Activated T-cell treated with anti-CD3 and anti-CD28 coated beads, Interleukin-2, amount 50 U/mL, for 4 hours (primary cell): Measurements from ENCODE around the gene MAGEB3. TPM values are rescaled to one million over a fixed set of nuclear protein-coding genes. Genes with fewer than 3 reads are reported as not detected.
"Not testable (repeated sequence)": the region's sequence is repeated elsewhere in the genome, so short reads cannot be mapped to it uniquely, and the experiment has no call there.

Experiments
- ATAC-seq, 2 donors: fragments of 200-7000 bp; cut with Tn5 transposase; one replicate each; pipeline ENCODE4 v1.10.0; 2021
- DNase-seq: peaks from one replicate; pipeline ENCODE4 v3.0.0-alpha.2; 2020
- H3K27me3 Mint-ChIP-seq: one replicate; pipeline ENCODE4 v1.8.0; 2021; ENCODE audit warnings: low read depth, mixed read lengths
- H3K36me3 Mint-ChIP-seq: one replicate; pipeline ENCODE4 v1.8.0; 2022; ENCODE audit warnings: mixed read lengths; ENCODE audit not compliant: insufficient read depth
- H3K4me1 Mint-ChIP-seq: one replicate; pipeline ENCODE4 v1.8.0; 2021; ENCODE audit warnings: low read depth, mixed read lengths
- H3K4me3 Mint-ChIP-seq: one replicate; pipeline ENCODE4 v1.8.0; 2021; ENCODE audit warnings: mild to moderate bottlenecking, moderate library complexity, mixed read lengths
- H3K9me3 Mint-ChIP-seq: one replicate; pipeline ENCODE4 v1.8.0; 2021; ENCODE audit warnings: mixed read lengths
- total RNA-seq, 3 donors: library from RNA; stranded (reverse); gene quantifications; one replicate each; pipeline ENCODE4 v1.2.1, GENCODE V29; 2021

Gene MAGEB3, protein sequence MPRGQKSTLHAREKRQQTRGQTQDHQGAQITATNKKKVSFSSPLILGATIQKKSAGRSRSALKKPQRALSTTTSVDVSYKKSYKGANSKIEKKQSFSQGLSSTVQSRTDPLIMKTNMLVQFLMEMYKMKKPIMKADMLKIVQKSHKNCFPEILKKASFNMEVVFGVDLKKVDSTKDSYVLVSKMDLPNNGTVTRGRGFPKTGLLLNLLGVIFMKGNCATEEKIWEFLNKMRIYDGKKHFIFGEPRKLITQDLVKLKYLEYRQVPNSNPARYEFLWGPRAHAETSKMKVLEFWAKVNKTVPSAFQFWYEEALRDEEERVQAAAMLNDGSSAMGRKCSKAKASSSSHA
- not detected for total RNA-seq

DNA sequence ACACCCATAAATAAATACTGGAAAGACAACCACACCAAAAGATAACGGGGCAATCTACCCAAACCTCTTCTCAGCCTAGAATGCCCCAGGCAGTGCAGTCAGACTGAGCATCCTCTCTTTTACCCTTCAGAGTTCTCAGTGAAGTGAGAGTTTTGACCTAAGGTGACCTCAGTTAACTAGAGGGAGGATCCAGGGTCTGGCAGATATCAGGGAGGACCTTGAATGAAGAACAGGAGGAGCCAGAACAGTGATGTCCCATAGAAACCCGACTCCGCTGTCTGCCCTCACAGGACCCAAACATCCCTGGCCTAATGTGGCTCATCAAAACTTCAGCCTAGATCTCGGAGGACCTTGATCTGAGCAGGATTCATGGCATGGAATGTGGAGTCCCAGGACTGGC is at the start of gene MAGEB3:
Gene MAGEB3, plus strand, starts transcription at position 263 of the 400 bp plus-strand sequence. CDS start 5,268 bp downstream, outside the sequence.
- no peak for DNase-seq
- H3K4me3 Mint-ChIP-seq = no peak within 1 kb of the TSS

DNA sequence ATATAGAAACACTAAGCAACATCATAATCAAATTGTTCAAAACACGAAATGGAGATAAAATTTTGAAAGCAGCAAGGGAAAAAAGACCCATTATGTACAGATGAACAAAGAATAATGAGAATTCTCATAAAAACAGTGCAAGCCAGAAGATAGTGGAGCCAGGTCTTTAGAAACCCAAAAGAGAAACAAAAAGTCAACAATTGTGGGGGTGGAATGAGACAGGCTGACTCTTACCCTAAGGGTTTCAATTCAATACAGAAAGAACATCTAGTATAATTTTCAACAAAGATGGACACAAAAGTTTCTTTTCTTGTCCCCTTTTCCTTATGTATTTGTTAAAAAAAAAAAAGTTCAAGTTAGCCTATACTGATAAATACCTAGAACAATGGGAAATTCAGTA is 49.1 kb upstream of the MAGEB3 start:
- no peaks in the 10 kb centered on the region for H3K27me3 Mint-ChIP-seq
- DNase-seq = no peak

More for the DNA sequence above, at the start of gene MAGEB3:
- no peaks in the 10 kb centered on the region for H3K4me1 Mint-ChIP-seq
- H3K27me3 Mint-ChIP-seq = no peaks in the 10 kb centered on the region
- no peak for ATAC-seq
- H3K36me3 Mint-ChIP-seq = no peaks in the 10 kb centered on the region
- no peaks in the 10 kb centered on the region for H3K9me3 Mint-ChIP-seq

DNA sequence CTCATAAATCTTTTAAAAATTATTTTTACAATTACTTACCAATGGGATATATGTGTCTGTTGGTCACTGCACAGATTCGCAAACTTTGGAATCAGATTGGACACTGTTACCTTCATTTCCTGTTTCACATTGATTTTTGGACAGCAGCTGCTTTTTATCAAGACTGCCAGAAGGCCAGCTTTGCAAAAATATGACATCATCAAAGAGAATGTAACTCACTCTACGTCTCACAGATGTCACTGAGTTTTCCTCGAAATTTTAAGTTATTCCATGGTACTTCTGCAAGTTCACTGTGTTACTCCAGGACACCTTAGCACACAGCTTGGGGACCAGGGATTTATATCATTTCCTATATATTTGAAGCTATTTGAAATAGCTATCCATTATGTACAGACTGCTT is 46.9 kb upstream of the MAGEB3 start:
- no peaks in the 10 kb centered on the region for H3K4me1 Mint-ChIP-seq
- no peak overlapping the region for H3K4me3 Mint-ChIP-seq
- no peaks in the 10 kb centered on the region for H3K27me3 Mint-ChIP-seq
- no peaks in the 10 kb centered on the region for H3K36me3 Mint-ChIP-seq
- no peaks in the 10 kb centered on the region for H3K9me3 Mint-ChIP-seq
- ATAC-seq = no peak
- DNase-seq = no peak

More for the DNA sequence above, 49.1 kb upstream of the MAGEB3 start:
- Mint-ChIP-seq H3K4me1 (no peaks in the 10 kb centered on the region), H3K4me3 (no peak overlapping the region), H3K9me3 (no peaks in the 10 kb centered on the region), H3K36me3 (no peaks in the 10 kb centered on the region)
- ATAC-seq = no peak

DNA sequence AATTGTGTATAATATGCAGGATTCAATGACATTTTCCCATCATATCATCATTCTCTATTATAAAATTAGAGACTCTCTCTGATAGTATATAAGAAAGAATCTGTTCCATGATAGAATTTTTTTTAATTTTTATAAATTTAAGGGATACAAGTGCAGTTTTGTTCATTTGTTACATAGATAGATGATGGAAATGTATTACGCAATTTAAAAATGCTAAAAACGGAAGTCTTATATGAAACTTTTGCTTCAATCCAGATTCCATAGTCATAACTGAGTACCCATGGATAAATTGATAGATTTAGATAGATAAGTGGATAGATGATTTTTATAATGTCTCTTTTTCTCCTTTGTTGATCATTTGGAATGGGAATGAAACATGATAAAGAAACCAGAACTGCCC is 40.0 kb upstream of the MAGEB3 start:
- Mint-ChIP-seq H3K4me1 (no peaks in the 10 kb centered on the region), H3K9me3 (no peaks in the 10 kb centered on the region), H3K4me3 (no peak overlapping the region), H3K27me3 (no peaks in the 10 kb centered on the region), H3K36me3 (no peaks in the 10 kb centered on the region)
- ATAC-seq = no peak
- DNase-seq = no peak

DNA sequence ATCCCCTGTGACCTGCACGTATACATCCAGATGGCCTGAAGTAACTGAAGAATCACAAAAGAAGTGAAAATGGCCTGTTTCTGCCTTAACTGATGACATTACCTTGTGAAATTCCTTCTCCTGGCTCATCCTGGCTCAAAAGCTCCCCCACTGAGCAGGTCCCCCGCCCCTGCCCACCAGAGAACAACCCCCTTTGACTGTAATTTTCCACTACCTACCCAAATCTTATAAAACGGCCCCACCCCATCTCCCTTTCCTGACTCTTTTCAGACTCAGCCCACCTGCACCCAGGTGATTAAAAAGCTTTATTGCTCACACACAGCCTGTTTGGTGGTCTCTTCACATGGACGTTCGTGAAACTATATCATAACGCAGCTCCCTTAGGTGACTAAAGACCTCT is 36.5 kb upstream of the MAGEB3 start:
- H3K27me3 Mint-ChIP-seq, DNase-seq, H3K36me3 Mint-ChIP-seq, H3K4me3 Mint-ChIP-seq, ATAC-seq, H3K9me3 Mint-ChIP-seq, H3K4me1 Mint-ChIP-seq: not testable (repeated sequence)

DNA sequence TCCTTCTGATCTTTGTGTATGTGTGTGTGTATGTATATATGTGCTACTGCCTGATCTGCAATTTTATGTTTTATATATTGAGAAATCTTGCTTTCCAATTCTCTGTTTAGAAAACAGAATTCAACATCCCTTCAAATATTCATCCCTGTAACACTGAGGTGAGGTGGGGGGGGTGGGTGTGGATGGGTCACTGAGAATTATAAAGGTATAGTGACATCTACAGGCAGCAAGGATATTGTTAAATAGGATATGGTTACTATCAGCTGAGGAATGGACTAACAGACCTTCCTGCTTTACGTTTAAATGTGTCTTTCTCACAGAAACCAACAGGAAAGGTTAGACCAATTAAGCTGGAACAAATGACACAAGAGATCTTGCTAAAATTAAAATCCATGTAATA is 34.1 kb upstream of the MAGEB3 start:
- Mint-ChIP-seq H3K4me1 (no peaks in the 10 kb centered on the region), H3K4me3 (no peak overlapping the region), H3K36me3 (no peaks in the 10 kb centered on the region), H3K9me3 (no peaks in the 10 kb centered on the region), H3K27me3 (no peaks in the 10 kb centered on the region)
- DNase-seq (no peak), ATAC-seq (no peak)

DNA sequence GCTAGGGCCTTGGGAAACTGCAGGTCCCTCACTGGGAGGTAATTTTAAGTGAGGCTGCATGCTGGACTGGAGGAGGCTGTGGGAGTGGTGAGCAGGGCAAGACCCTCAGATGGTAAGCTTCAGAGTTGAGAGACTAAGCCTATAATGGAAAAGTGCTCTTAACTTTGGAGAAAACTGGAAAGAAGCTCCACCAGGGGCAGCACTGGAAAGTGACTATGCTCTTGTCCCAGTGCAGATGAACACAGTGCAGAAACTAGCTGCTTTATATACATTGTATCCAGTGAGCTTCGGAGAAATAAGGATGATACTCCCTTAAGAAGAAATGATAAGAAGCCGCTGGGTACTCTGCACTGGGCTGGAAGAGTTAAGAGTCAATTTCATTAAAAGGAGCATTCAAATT is 18.3 kb upstream of the MAGEB3 start:
- Mint-ChIP-seq H3K4me1 (no peaks in the 10 kb centered on the region), H3K27me3 (no peaks in the 10 kb centered on the region)

DNA sequence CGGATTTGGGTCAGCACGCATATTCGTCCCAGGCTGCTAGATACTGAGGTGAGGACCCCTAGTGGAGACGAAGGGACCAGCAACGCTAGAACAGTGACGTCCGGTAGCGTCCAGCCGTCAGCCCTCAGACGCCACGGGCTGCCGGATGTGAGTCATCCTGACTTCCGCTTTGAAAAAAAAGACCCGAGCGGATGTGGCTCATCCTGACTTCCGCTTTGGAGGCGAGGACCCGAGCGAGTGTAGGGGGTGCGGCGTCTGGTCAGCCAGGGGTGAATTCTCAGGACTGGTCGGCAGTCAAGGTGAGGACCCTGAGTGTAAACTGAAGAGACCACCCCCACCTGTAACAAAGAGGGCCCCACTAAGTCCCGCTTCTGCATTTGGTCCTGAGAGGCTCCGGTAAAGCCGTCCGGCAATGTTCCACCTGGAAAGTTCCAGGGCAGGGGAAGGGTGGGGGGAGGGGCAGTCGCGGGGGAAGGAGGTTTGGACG is 15.1 kb upstream of the MAGEB3 start, which contains the start of gene MAGEB2:
Gene MAGEB2, plus strand, starts transcription at position 207 of the 487 bp plus-strand sequence. CDS start 3,018 bp downstream, outside the sequence.
- no peaks in the 10 kb centered on the region for H3K36me3 Mint-ChIP-seq
- H3K4me1 Mint-ChIP-seq = no peaks in the 10 kb centered on the region
- no peak for DNase-seq
- no peaks in the 10 kb centered on the region for H3K9me3 Mint-ChIP-seq
- H3K4me3 Mint-ChIP-seq = no peak within 1 kb of the TSS
- ATAC-seq = no peak
- H3K27me3 Mint-ChIP-seq = no peaks in the 10 kb centered on the region

More for the DNA sequence above, 18.3 kb upstream of the MAGEB3 start:
- no peak for ATAC-seq
- no peaks in the 10 kb centered on the region for H3K36me3 Mint-ChIP-seq
- no peak for DNase-seq
- no peak overlapping the region for H3K4me3 Mint-ChIP-seq
- no peaks in the 10 kb centered on the region for H3K9me3 Mint-ChIP-seq

DNA sequence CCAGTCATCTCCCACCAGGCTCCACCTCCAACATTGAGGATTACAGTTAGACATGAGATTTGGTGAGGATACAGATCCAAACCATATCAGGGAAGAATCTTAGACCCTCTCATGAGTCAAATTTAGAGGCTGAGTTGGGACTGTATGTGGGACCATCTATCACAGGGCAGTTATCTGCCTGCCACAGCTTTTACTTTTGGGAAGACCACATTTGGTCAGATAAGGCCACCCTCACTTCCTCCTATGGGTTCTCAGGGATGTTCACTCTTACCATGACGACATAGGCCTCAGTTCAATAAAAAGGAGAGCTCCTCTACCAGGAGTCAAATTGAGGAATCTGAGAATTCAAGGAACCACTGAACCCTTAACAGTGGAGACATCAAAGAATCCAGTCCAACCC is 13.0 kb upstream of the MAGEB3 start:
- H3K27me3 Mint-ChIP-seq = no peaks in the 10 kb centered on the region
- ATAC-seq (no peak), DNase-seq (no peak)
- no peaks in the 10 kb centered on the region for H3K4me1 Mint-ChIP-seq
- H3K9me3 Mint-ChIP-seq = no peaks in the 10 kb centered on the region
- H3K4me3 Mint-ChIP-seq = no peak overlapping the region
- H3K36me3 Mint-ChIP-seq = no peaks in the 10 kb centered on the region

DNA sequence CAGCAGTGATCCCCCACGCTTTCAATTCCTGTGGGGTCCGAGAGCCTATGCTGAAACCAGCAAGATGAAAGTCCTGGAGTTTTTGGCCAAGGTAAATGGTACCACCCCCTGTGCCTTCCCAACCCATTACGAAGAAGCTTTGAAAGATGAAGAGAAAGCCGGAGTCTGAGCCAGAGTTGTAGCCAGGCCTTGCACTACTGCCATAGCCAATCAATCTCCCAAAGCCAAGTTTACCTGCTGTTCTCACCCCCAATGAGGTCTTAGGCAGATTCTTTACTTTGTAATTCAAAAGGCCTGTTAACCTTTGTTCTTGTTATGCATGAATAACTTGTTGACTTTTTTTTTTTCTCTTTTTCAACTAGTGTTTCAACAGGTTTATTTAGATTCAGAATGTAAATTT is 11.1 kb upstream of the MAGEB3 start:
- ATAC-seq (no peak), DNase-seq (no peak)
- Mint-ChIP-seq H3K4me3 (no peak overlapping the region), H3K36me3 (no peaks in the 10 kb centered on the region), H3K9me3 (no peaks in the 10 kb centered on the region), H3K4me1 (no peaks in the 10 kb centered on the region), H3K27me3 (no peaks in the 10 kb centered on the region)

DNA sequence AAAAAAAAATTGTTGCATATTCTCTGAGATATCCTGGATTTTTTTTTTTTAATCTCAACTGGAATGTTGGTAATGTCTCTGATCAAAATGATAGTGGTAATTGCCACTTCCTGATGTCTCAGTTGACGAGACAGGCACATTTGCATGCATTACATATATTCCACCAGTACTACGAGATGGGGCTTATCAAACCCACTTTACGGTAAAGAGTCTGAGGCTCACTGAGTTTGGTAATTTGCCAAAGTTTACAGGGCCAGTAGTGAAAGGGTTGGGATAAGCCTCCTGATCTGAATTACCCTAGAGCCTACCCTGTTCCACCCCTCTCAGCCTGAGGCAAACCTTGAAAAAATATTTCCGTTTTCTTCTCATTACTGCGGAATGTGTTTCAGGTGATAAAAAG is 9.8 kb upstream of the MAGEB3 start:
- Mint-ChIP-seq H3K27me3 (no peaks in the 10 kb centered on the region), H3K9me3 (no peaks in the 10 kb centered on the region), H3K36me3 (no peaks in the 10 kb centered on the region), H3K4me3 (no peak overlapping the region), H3K4me1 (no peaks in the 10 kb centered on the region)
- no peak for ATAC-seq
- no peak for DNase-seq

DNA sequence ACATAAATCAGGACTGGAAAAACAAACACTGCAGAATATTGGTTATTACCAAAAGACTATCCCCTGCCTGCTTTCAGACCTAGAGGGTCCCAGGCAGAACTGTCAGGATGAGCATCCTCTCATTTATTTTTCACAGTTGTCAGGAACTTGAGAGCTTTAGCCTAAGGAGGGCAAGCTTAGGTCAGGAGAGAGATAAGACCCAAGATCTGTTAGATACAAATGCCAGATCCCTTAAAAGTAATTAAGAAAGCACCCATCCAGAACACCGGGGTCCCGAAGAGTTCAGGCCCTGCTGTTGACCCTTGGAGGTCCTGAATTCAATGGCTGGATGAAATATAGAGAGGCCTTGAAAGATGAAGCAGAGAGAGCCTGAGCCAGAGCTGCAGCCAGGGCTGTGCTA is 5.9 kb upstream of the MAGEB3 start:
- Mint-ChIP-seq H3K4me1 (no peaks in the 10 kb centered on the region), H3K36me3 (no peaks in the 10 kb centered on the region), H3K4me3 (no peak overlapping the region), H3K9me3 (no peaks in the 10 kb centered on the region), H3K27me3 (no peaks in the 10 kb centered on the region)
- ATAC-seq = no peak
- DNase-seq = no peak

DNA sequence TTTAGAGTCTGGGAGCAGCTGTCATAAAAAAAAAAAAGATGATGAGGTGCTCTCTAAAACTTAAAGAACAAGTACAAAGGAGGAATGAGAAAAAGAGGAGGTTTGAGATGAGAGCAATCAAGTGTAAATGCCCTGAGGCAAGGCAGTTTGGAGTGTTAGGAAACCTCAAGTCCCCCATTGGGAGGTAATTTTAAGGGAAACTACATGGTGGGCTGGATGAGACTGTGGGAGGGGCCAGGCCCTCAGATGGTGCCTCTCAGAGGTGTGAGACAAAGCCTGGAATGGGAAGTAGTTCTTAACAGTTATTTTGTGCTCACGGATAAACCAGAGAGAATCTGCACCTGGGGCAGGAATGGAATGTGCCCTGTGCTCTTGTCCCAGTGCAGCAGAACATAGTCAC is 1.9 kb upstream of the MAGEB3 start:
- Mint-ChIP-seq H3K27me3 (no peaks in the 10 kb centered on the region), H3K36me3 (no peaks in the 10 kb centered on the region), H3K4me3 (no peak overlapping the region), H3K9me3 (no peaks in the 10 kb centered on the region), H3K4me1 (no peaks in the 10 kb centered on the region)
- ATAC-seq = no peak
- DNase-seq = no peak

DNA sequence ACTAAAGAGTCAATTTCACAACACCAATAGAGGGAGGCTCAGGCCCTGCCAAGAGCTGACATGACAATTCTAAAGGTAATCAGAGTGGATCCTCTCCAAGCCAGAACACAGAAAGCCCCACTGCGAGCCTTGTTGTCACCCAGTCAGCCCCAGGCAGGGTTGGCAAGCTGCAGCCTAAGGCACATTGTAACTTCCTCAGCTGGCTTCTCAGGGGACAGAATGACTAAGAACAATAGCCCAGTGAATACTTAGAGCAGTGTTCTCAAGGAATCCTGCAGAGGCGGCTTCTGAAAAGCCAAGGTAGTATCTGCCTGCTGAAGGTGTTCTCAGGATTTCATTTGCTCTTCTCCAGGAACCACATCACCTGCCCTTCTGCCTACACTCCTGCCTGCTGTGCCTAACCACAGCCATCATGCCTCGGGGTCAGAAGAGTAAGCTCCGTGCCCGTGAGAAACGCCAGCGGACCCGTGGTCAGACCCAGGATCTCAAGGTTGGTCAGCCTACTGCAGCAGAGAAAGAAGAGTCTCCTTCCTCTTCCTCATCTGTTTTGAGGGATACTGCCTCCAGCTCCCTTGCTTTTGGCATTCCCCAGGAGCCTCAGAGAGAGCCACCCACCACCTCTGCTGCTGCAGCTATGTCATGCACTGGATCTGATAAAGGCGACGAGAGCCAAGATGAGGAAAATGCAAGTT is 11.4 kb downstream of the MAGEB3 start, which contains the start of gene MAGEB4:
Gene MAGEB4, plus strand, starts transcription at position 277 of the 692 bp plus-strand sequence. Its CDS starts 136 bp downstream, at position 413.
- no peaks in the 10 kb centered on the region for H3K27me3 Mint-ChIP-seq
- no peaks in the 10 kb centered on the region for H3K4me1 Mint-ChIP-seq
- H3K36me3 Mint-ChIP-seq = no peaks in the 10 kb centered on the region
- no peak within 1 kb of the TSS for H3K4me3 Mint-ChIP-seq
- DNase-seq = no peak
- no peak for ATAC-seq
- no peaks in the 10 kb centered on the region for H3K9me3 Mint-ChIP-seq
